GM18951 (cell line): ENCODE results near the gene BCO1.

Experiments
- POLR2A ChIP-seq: IDR thresholded peaks from 4 replicates; pipeline ENCODE4 v1.6.1; 2011; ENCODE audit warnings: mild to moderate bottlenecking; ENCODE audit not compliant: insufficient read length, insufficient read depth; ENCODE audit errors: extremely low read depth
- in situ Hi-C: fragments of 300-500 bp; cut with MboI; formaldehyde crosslinking; loops from one replicate; pipeline ENCODE4 v1.12.0; 2022; ENCODE audit warnings: low sequenced_read_pairs, mixed read lengths, inconsistent platforms; ENCODE audit not compliant: unreplicated experiment

BCO1 gene

DNA sequence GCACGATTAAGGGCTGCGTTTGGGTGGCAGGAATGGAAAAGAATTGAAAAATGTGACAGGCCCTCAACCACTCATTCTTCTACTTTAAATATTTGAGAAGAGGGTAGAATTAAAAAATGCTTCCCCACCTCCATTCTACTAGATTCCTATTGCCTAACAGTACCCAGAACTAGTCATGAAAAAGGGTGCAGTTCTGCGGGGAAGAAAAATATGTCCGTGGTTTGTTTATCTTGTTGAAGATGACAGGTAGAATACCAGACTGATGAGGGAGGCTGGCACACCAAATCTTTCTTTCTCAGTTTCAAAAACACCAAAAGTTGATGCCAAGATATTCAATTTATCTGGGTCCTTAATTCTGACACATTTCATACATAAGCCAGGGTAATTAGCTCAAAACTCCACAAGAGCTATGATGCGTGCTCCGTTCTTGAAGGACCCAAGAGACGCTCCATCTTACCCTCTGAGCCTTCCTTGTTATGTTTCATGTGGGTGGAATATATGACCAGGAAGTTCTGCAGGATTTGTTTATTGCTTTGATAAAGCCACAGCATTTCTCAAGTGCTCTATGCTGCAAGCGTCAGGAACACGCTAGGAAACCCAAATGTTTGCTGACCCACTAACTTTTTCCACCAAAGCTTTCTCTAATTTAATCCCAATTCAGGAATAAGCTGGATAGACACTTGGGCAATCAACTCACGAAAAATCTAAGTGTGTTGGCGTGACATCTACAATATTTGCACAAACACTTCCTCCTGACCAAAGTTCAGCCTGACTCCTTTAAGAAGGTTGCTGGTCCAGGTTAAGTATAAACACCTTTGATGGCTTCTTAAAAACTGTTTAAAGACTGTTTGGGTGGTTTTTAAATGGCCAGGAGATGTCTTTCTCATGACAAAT lies 55.7 kb downstream of the BCO1 start:
- in situ Hi-C loops = no loop called here
- TF ChIP-seq POLR2A = no peak

GRCh38 chr16:81296631-81297030 lies 58.1 kb downstream of the BCO1 start:
- TF ChIP-seq POLR2A = no peak
- in situ Hi-C loops = no loop called here

DNA sequence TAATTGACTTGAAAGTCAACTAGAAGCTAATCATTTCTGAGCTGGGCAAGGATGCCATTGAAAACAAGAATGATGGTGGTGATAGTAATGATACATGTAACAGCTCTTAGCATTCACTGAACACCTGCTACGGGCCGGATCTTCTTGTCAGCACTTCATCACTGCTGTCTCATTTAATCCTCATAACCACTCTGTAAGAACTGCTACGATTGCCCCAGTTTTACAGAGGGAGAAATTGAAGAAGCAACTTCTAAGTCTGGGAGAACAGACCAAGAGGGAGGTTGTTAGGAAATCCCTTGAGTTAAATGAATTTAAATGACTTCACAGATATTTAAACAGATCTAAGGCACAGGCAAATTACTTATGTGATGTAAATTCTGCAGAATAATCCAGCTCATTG lies 69.3 kb downstream of the BCO1 start:
- in situ Hi-C loops = no loop called here
- TF ChIP-seq POLR2A = no peak

DNA sequence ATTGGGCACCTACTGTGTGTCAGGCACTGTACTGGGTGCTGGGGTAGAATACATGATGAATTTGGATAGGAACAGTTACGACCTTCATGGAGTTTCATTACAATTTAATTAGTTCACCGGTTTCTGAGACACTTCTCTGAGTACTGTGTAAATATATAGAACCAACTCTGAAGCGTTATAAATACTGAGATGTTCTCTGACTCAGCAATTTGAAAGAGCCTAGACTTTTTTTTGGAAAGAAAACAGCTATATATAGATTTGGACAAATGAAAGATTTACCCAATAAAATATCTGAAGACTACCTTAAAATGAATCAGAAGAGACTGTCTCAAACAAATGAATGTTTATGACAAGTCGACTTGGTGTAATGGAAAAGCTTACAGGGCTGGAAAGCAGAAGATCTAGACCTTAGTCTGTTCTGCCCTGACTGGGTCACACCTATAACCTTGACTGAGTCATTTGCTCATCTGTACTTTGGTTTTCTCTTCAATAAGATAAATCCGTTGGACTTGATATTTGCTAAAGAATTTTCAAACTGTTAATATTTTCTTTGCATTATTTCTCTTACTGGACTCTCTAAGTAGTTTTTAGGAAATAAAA lies 71.7 kb downstream of the BCO1 start:
- in situ Hi-C loops = no loop called here
- TF ChIP-seq POLR2A = no peak

GRCh38 chr16:81311762-81312161 lies 73.3 kb downstream of the BCO1 start:
- in situ Hi-C loops = no loop called here
- no peak for TF ChIP-seq POLR2A

GRCh38 chr16:81313701-81314602 lies 75.5 kb downstream of the BCO1 start:
- in situ Hi-C loops = no loop called here

GRCh38 chr16:81314603-81315270 lies 76.2 kb downstream of the BCO1 start, which contains the start of gene GAN:
Gene GAN, plus strand, starts transcription at chr16:81314962. Its CDS starts 152 bp downstream, at chr16:81315114.
- in situ Hi-C loops = no loop called here
- TF ChIP-seq POLR2A = peak; percentile 90

More at GRCh38 chr16:81313701-81314602, 75.5 kb downstream of the BCO1 start:
- TF ChIP-seq POLR2A = no peak

GRCh38 chr16:81315271-81316175 lies 77.0 kb downstream of the BCO1 start:
- in situ Hi-C loops = no loop called here
- TF ChIP-seq POLR2A = no peak

GRCh38 chr16:81316176-81316496 lies 77.6 kb downstream of the BCO1 start:
- in situ Hi-C loops = no loop called here
- TF ChIP-seq POLR2A = no peak

GRCh38 chr16:81318711-81319110 lies 80.2 kb downstream of the BCO1 start:
- no peak for TF ChIP-seq POLR2A
- in situ Hi-C loops = no loop called here

- in situ Hi-C loops = no loop called here
Measured at GRCh38 chr16:81319221-81319912, 80.9 kb downstream of the BCO1 start.

More at GRCh38 chr16:81319221-81319912, 80.9 kb downstream of the BCO1 start:
- no peak for TF ChIP-seq POLR2A
